ENCODE results near the gene PKP1.

The PKP1 gene

GRCh38 chr1:201262963-201263608 is 20.2 kb upstream of the PKP1 start:
- Histone ChIP-seq H3K36me3 (ENCODE audit: control insufficient read depth, insufficient read depth, low read length) (no peaks in the 10 kb centered on the region), H3K9ac (ENCODE audit: low read length) (no peak overlapping the region), H3K9me3 (ENCODE audit: control insufficient read depth, low read length) (no peaks in the 10 kb centered on the region), H3K4me3 (ENCODE audit: low read length) (no peak overlapping the region), H3K4me1 (ENCODE audit: control insufficient read depth, insufficient read depth, low read length) (peaks cover 18% of the 10 kb centered on the region), H3K27me3 (ENCODE audit: control insufficient read depth, insufficient read depth, low read length) (peaks cover 10% of the 10 kb centered on the region)

- Histone ChIP-seq H3K27me3 (ENCODE audit: control insufficient read depth, insufficient read depth, low read length) (peaks cover 10% of the 10 kb centered on the region), H3K36me3 (ENCODE audit: control insufficient read depth, insufficient read depth, low read length) (no peaks in the 10 kb centered on the region), H3K9ac (ENCODE audit: low read length) (no peak overlapping the region), H3K9me3 (ENCODE audit: control insufficient read depth, low read length) (no peaks in the 10 kb centered on the region), H3K4me1 (ENCODE audit: control insufficient read depth, insufficient read depth, low read length) (peaks cover 28% of the 10 kb centered on the region), H3K4me3 (ENCODE audit: low read length) (no peak overlapping the region)
These were observed 19.2 kb upstream of the PKP1 start for GRCh38 chr1:201264072-201264471.

GRCh38 chr1:201264554-201264953 is 18.8 kb upstream of the PKP1 start:
- H3K27me3 ChIP-seq (ENCODE audit: control insufficient read depth, insufficient read depth, low read length) = peaks cover 9% of the 10 kb centered on the region
- H3K9ac ChIP-seq (ENCODE audit: low read length) = no peak overlapping the region
- no peaks in the 10 kb centered on the region for H3K9me3 ChIP-seq (ENCODE audit: control insufficient read depth, low read length)
- no peaks in the 10 kb centered on the region for H3K36me3 ChIP-seq (ENCODE audit: control insufficient read depth, insufficient read depth, low read length)
- H3K4me3 ChIP-seq (ENCODE audit: low read length) = no peak overlapping the region
- peaks cover 25% of the 10 kb centered on the region for H3K4me1 ChIP-seq (ENCODE audit: control insufficient read depth, insufficient read depth, low read length)

GRCh38 chr1:201265756-201266155 is 17.6 kb upstream of the PKP1 start:
- Histone ChIP-seq H3K9ac (ENCODE audit: low read length) (no peak overlapping the region), H3K4me3 (ENCODE audit: low read length) (no peak overlapping the region), H3K9me3 (ENCODE audit: control insufficient read depth, low read length) (no peaks in the 10 kb centered on the region), H3K27me3 (ENCODE audit: control insufficient read depth, insufficient read depth, low read length) (no peaks in the 10 kb centered on the region), H3K36me3 (ENCODE audit: control insufficient read depth, insufficient read depth, low read length) (no peaks in the 10 kb centered on the region), H3K4me1 (ENCODE audit: control insufficient read depth, insufficient read depth, low read length) (peaks cover 14% of the 10 kb centered on the region)

DNA sequence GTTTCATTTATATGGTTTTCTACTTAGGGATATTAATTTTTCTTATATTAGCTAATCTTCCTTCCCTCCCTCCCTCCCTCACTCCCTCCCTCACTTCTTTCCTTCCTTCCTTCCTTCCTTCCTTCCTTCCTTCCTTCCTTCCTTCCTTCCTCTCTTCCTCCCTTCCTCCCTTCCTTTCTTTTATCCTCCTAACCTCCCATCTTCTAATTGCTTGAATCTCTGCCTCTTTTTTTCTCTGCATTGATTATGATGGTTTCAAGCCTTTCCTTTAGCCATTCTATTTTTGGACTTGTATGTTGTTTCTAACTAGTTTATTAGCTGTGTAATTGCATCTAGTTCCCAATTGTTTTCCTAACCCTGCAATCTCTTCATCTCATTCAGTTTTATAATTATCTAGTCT is 17.0 kb upstream of the PKP1 start:
- no peak overlapping the region for H3K9ac ChIP-seq (ENCODE audit: low read length)
- H3K4me1 ChIP-seq (ENCODE audit: control insufficient read depth, insufficient read depth, low read length) = peaks cover 10% of the 10 kb centered on the region
- no peaks in the 10 kb centered on the region for H3K27me3 ChIP-seq (ENCODE audit: control insufficient read depth, insufficient read depth, low read length)
- H3K36me3 ChIP-seq (ENCODE audit: control insufficient read depth, insufficient read depth, low read length) = no peaks in the 10 kb centered on the region
- no peak overlapping the region for H3K4me3 ChIP-seq (ENCODE audit: low read length)
- no peaks in the 10 kb centered on the region for H3K9me3 ChIP-seq (ENCODE audit: control insufficient read depth, low read length)

DNA sequence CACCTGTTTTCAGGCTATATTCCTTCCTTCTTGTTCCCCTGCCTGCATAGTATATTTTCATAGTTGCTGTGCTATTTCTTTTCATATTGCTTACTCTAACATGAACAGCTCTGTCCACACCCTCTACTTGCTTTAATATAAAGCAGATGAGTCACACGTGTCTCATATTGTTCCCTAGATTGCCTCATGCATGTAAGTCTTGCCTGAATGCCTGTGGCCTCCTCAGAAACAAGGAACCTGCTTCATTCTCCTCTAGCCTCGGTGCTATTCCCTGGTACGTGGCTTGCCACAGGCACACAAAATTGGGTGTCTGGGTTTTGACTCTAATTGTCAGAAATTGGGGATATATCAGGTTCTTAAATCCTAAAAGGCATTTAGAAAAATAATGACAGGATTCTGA is 16.5 kb upstream of the PKP1 start:
- no peak overlapping the region for H3K9ac ChIP-seq (ENCODE audit: low read length)
- no peaks in the 10 kb centered on the region for H3K36me3 ChIP-seq (ENCODE audit: control insufficient read depth, insufficient read depth, low read length)
- H3K4me3 ChIP-seq (ENCODE audit: low read length) = no peak overlapping the region
- no peaks in the 10 kb centered on the region for H3K27me3 ChIP-seq (ENCODE audit: control insufficient read depth, insufficient read depth, low read length)
- no peaks in the 10 kb centered on the region for H3K9me3 ChIP-seq (ENCODE audit: control insufficient read depth, low read length)
- peaks cover 10% of the 10 kb centered on the region for H3K4me1 ChIP-seq (ENCODE audit: control insufficient read depth, insufficient read depth, low read length)

DNA sequence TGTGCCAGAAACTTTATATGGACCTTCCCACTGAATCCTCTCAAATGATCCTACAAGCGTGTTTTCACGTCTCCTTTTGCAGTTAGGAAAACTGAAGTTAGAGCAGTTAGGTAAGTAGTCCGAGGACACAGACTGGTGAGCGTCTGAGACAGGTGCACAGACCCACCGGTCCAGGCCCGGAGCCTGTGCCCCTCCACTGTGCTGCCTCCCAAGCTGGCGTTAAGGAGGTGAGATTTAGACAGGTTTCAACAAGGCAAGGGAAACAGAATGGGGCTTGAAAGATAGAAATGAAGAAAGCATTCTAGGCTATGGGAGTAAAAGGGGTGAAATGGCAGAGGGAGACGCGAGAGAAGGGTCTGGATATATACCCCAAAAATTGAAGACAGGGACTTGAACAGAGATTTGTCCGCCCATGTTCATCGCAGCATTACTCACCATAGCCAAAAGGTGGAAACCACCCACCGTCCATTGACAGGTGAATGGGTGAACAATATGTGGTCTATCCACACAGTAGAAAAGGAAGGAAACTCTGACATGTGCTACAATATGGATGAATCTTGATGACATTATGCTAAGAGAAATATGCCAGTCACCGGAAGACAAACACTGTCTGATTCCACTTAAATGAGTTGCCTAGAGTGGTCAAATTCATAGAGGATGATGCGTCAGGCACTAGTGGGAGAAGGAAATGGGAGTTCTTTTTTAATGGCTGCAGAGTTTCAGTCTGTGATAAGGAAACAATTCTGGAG is 15.7 kb upstream of the PKP1 start:
- Histone ChIP-seq H3K9ac (ENCODE audit: low read length) (no peak overlapping the region), H3K4me3 (ENCODE audit: low read length) (no peak overlapping the region), H3K36me3 (ENCODE audit: control insufficient read depth, insufficient read depth, low read length) (no peaks in the 10 kb centered on the region), H3K27me3 (ENCODE audit: control insufficient read depth, insufficient read depth, low read length) (no peaks in the 10 kb centered on the region), H3K9me3 (ENCODE audit: control insufficient read depth, low read length) (no peaks in the 10 kb centered on the region), H3K4me1 (ENCODE audit: control insufficient read depth, insufficient read depth, low read length) (peaks cover 10% of the 10 kb centered on the region)

DNA sequence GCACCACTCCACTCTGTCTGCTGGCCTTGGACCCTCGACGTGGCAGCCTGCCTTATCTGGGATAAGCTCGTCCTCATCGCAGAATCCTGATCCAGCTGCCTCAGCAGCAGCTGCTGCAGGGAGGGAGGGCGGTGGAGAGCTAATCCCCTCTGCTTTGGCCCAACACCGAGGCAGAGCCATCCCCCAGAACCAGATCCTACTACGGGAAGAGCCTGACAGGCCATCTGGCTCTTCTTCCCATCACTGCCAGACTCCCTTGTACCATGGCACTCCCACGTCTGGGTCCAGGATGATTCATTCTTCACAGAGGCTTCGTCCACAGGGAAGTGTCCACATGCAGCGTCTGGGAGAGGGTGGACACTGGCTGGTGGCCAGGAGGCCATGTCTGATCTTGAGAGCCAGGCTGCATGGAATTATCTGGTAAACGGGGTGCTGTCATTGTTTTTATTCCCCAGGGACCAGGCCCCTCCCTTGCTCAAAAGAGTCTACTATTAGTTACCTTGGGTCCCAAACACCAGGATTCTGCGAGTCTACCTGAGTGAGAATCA is 14.6 kb upstream of the PKP1 start:
- H3K36me3 ChIP-seq (ENCODE audit: control insufficient read depth, insufficient read depth, low read length) = no peaks in the 10 kb centered on the region
- no peaks in the 10 kb centered on the region for H3K27me3 ChIP-seq (ENCODE audit: control insufficient read depth, insufficient read depth, low read length)
- H3K4me3 ChIP-seq (ENCODE audit: low read length) = no peak overlapping the region
- peaks cover 10% of the 10 kb centered on the region for H3K4me1 ChIP-seq (ENCODE audit: control insufficient read depth, insufficient read depth, low read length)
- no peaks in the 10 kb centered on the region for H3K9me3 ChIP-seq (ENCODE audit: control insufficient read depth, low read length)
- no peak overlapping the region for H3K9ac ChIP-seq (ENCODE audit: low read length)

DNA sequence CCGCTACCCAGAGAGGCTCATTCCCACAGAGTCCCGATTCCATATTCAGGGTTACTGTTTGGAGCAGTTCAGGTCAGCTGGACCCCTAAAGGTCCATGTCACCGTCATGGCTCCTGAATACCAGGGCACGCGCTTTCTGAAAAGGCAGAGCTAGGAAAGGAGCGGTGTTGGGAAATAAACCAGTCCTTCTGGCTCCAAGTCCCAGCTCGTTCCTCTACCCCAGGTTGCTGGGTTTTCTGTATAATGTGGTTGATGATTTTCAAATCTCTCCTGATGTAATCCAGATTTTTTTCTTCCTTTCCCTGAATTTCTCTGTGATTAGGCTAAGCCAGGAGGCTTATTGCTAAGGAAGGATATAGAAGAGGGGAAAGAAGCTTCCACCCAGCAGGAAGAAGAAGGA is 14.0 kb upstream of the PKP1 start:
- no peak overlapping the region for H3K9ac ChIP-seq (ENCODE audit: low read length)
- peaks cover 10% of the 10 kb centered on the region for H3K4me1 ChIP-seq (ENCODE audit: control insufficient read depth, insufficient read depth, low read length)
- H3K9me3 ChIP-seq (ENCODE audit: control insufficient read depth, low read length) = no peaks in the 10 kb centered on the region
- H3K4me3 ChIP-seq (ENCODE audit: low read length) = no peak overlapping the region
- no peaks in the 10 kb centered on the region for H3K36me3 ChIP-seq (ENCODE audit: control insufficient read depth, insufficient read depth, low read length)
- H3K27me3 ChIP-seq (ENCODE audit: control insufficient read depth, insufficient read depth, low read length) = no peaks in the 10 kb centered on the region

DNA sequence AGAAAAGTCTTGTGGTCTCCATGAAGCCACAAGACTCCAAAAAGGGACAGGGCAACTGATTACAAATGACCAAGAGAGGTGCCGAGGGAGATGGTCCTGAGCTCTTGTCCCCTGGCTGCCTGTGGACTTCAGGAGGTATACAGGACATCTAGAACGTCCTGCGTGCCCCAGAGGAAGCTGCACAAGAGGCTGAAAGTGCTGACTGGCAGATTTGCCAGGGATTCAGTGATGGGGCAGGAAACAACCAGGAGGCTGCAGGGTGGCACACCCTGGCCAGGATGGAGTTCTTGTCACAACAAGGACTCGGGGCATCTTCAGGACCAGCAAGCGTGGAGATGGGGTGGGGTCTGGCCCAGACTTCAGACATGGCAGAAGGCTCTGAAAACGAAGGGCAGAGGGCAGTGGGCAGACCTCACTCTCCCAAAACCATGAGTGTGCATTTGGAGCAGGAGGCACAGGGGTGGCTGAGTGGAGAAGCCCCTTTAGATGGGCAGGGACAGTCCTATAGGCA is 13.4 kb upstream of the PKP1 start:
- H3K4me1 ChIP-seq (ENCODE audit: control insufficient read depth, insufficient read depth, low read length) = peaks cover 17% of the 10 kb centered on the region
- no peak overlapping the region for H3K9ac ChIP-seq (ENCODE audit: low read length)
- no peak overlapping the region for H3K4me3 ChIP-seq (ENCODE audit: low read length)

GRCh38 chr1:201270616-201271390 is 12.5 kb upstream of the PKP1 start:
- H3K9me3 ChIP-seq (ENCODE audit: control insufficient read depth, low read length) = no peaks in the 10 kb centered on the region
- no peaks in the 10 kb centered on the region for H3K27me3 ChIP-seq (ENCODE audit: control insufficient read depth, insufficient read depth, low read length)
- no peaks in the 10 kb centered on the region for H3K36me3 ChIP-seq (ENCODE audit: control insufficient read depth, insufficient read depth, low read length)
- peaks cover 24% of the 10 kb centered on the region for H3K4me1 ChIP-seq (ENCODE audit: control insufficient read depth, insufficient read depth, low read length)
- no peak overlapping the region for H3K4me3 ChIP-seq (ENCODE audit: low read length)
- no peak overlapping the region for H3K9ac ChIP-seq (ENCODE audit: low read length)

More for the DNA sequence above, 13.4 kb upstream of the PKP1 start:
- no peaks in the 10 kb centered on the region for H3K36me3 ChIP-seq (ENCODE audit: control insufficient read depth, insufficient read depth, low read length)
- H3K9me3 ChIP-seq (ENCODE audit: control insufficient read depth, low read length) = no peaks in the 10 kb centered on the region
- no peaks in the 10 kb centered on the region for H3K27me3 ChIP-seq (ENCODE audit: control insufficient read depth, insufficient read depth, low read length)

GRCh38 chr1:201272799-201273198 is 10.5 kb upstream of the PKP1 start:
- Histone ChIP-seq H3K27me3 (ENCODE audit: control insufficient read depth, insufficient read depth, low read length) (no peaks in the 10 kb centered on the region), H3K4me3 (ENCODE audit: low read length) (no peak overlapping the region), H3K4me1 (ENCODE audit: control insufficient read depth, insufficient read depth, low read length) (peaks cover 44% of the 10 kb centered on the region), H3K36me3 (ENCODE audit: control insufficient read depth, insufficient read depth, low read length) (no peaks in the 10 kb centered on the region), H3K9me3 (ENCODE audit: control insufficient read depth, low read length) (no peaks in the 10 kb centered on the region), H3K9ac (ENCODE audit: low read length) (no peak overlapping the region)
